ENCODE measurements around the gene TOMM34. TPM values are rescaled to one million over a fixed set of nuclear protein-coding genes. Genes with fewer than 3 reads are reported as not detected.

Gene TOMM34
- total and polyA plus RNA-seq, 8 donors = 18.1 to 26.8 (median 24.0) TPM

DNA sequence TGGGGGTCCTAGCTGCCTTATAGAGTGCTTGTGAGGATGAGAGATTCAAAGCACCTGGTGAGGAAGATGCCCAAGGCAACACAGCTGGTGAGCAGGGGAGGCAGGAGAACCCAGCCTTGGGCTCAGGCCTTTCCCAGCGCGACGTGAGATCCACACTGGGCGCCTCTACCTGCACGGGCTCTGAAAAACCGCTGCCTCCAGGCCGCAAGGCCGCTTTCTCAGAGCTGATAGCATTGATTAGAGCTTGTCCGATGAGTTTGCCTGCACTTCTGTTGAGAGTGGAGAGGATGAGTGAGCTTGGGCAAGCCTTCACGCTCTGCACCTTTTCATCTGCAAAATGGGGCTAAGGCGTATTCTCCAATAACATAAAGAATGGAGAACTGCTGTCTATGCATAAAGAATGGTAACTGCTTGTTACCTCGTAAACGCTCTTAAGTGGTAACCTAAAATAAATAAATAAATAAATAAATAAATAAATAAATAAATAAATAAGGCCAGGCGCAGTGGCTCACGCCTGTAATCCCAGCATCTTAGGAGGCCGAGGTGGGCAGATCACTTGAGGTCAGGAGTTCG lies 49.4 kb downstream of the TOMM34 start:
- Histone ChIP-seq H3K4me3 (peak overlapping the region; percentile 62 to 73), H3K36me3 (peaks cover 0 to 41% of the 10 kb centered on the region in 2 donors), H3K27me3 (no peaks in the 10 kb centered on the region), H3K4me1 (peaks cover 5 to 28% of the 10 kb centered on the region in 2 donors), H3K9me3 (no peaks in the 10 kb centered on the region), H3K27ac (no peak overlapping the region)
- DNase-seq (no peak), ATAC-seq (no peak)
- intact Hi-C loops (cut with DNase I) = no loop called here
- TF ChIP-seq, protein P1, sequence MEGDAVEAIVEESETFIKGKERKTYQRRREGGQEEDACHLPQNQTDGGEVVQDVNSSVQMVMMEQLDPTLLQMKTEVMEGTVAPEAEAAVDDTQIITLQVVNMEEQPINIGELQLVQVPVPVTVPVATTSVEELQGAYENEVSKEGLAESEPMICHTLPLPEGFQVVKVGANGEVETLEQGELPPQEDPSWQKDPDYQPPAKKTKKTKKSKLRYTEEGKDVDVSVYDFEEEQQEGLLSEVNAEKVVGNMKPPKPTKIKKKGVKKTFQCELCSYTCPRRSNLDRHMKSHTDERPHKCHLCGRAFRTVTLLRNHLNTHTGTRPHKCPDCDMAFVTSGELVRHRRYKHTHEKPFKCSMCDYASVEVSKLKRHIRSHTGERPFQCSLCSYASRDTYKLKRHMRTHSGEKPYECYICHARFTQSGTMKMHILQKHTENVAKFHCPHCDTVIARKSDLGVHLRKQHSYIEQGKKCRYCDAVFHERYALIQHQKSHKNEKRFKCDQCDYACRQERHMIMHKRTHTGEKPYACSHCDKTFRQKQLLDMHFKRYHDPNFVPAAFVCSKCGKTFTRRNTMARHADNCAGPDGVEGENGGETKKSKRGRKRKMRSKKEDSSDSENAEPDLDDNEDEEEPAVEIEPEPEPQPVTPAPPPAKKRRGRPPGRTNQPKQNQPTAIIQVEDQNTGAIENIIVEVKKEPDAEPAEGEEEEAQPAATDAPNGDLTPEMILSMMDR (IDR thresholded peaks at IDR 0.05) = no peak

DNA sequence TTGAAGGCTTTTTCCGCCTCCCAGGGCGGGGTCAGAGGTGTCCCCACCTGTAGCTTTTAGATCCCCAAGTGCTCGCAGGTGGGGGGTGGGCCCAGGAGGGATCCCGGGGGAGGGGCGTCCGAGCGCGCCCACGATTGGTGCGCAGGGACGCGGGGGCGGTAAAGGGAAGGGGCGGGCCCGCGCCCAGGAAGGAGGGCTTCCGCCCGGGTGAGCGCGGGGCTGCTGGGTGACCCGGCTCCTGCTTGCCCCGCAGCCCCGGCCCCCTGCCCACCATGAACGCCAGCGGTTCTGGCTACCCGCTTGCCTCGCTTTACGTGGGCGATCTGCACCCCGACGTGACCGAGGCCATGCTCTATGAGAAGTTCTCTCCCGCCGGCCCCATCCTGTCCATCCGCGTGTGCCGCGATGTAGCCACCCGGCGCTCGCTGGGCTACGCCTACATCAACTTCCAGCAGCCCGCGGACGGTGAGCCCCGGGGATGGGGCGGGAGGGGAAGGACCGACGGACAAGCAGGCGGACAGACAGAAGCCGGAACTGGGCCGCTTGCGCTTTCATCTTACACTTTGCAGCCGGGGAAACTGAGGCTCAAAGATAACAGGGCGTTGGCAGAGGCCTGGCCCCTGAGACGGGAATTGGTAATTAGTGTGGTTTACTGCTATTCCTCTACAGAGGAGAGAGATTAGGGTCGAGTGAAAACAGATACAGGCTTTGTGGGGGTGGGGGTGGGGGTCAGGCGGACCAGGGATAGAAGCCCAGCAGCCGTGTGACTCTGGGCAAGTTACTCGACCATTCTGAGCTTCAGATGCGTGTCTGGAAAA lies 50.1 kb downstream of the TOMM34 start, which contains the start of gene PABPC1L:
Gene PABPC1L (plus strand): TSS at position 189 of the 818 bp plus-strand sequence. CDS start 84 bp downstream, at position 273.
- Histone ChIP-seq H3K36me3 (peaks cover 0 to 48% of the 10 kb centered on the region in 2 donors), H3K9me3 (no peaks in the 10 kb centered on the region), H3K4me1 (peaks cover 5 to 28% of the 10 kb centered on the region in 2 donors), H3K27ac (peak within 1 kb of the TSS in 1 of 2 donors; percentile 24), H3K4me3 (peak within 1 kb of the TSS; percentile 62 to 73), H3K27me3 (no peaks in the 10 kb centered on the region)
- DNase-seq (peak in 3 of 4 donors; percentile 73 to 92 (median 84)), ATAC-seq (peak; percentile 94)
- TF ChIP-seq, protein P1 (IDR thresholded peaks at IDR 0.05) = no peak
- intact Hi-C loops (cut with DNase I) = no loop called here

DNA sequence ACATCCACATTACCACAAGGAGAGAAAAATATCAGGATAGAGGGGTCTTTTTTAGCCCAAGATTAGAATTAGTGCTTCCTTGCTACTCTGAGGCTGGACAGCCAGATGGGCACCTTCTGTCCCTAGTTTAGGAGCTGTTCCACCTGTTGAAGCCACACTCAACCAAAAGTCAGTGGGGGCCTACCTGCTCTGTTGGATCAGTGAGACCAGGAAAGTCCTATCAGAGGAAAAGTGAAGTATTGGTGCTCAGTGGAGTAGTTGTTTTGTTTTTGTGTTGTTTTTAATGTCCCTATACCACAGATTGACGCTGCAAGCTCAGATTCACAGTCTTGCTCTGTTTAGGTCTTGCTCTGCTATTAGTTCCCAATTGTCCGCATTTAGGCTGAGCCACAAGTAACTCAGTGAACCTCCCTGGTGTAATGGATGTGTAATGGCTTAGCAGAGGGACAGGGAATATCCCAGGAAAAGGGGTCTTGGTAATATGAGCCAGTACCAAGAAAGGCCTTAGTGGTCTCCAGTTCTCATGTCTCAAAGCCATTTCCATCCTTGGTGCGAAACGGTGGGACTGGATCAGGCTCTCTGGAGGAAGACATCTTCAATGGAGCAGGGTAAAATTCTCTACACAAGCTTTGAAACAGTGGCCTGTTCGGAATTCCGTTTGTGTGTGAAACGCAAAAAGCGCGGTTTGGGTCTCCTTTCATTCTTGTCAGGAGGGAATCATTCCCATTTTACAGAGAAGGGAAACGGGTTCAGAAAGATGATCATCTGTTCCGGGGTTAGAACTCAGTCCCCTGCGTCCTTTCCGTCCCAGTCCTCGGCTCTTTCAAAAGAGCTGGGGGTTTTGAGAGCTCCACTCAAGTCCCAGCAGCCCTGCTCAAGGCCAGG lies 51.0 kb downstream of the TOMM34 start:
- Histone ChIP-seq H3K27ac (no peak overlapping the region), H3K4me1 (peaks cover 5 to 28% of the 10 kb centered on the region in 2 donors), H3K9me3 (no peaks in the 10 kb centered on the region), H3K27me3 (no peaks in the 10 kb centered on the region), H3K36me3 (peaks cover 0 to 57% of the 10 kb centered on the region in 2 donors), H3K4me3 (peak overlapping the region; percentile 62 to 73)
- intact Hi-C loops (cut with DNase I) = no loop called here
- ATAC-seq (no peak), DNase-seq (no peak)
- TF ChIP-seq, protein P1 (IDR thresholded peaks at IDR 0.05) = no peak

DNA sequence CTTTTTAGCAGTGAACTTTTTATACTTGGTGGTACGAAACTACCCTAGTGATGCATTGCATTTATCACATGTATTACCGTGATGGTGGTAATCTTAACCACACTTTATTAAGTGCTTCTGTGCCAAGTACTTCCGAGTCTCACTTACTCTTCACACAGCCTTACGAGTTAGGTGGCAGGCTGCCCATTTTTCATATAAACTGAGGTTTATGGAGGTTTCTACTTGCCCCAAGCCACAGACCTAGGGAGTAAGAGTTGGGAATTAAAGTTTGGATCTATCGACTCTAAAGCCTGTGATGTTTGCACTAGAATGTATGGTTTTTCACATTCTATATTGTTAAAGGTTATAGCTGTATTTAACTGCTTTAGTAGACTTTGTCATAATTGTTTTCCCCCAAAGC lies 55.8 kb downstream of the TOMM34 start:
- TF ChIP-seq, protein P1 (IDR thresholded peaks at IDR 0.05) = no peak
- intact Hi-C loops (cut with DNase I) = no loop called here
- Histone ChIP-seq H3K9me3 (no peaks in the 10 kb centered on the region), H3K27ac (no peak overlapping the region), H3K27me3 (no peaks in the 10 kb centered on the region), H3K4me3 (no peak overlapping the region), H3K4me1 (peaks cover 2 to 25% of the 10 kb centered on the region in 2 donors), H3K36me3 (peaks cover 0 to 77% of the 10 kb centered on the region in 2 donors)
- DNase-seq = no peak
- ATAC-seq = no peak
